Neural cell (in vitro differentiated cells): ENCODE measurements around the gene CCNI2. TPM values are rescaled to one million over a fixed set of nuclear protein-coding genes. Genes with fewer than 3 reads are reported as not detected.

Source experiments
- H2AFZ ChIP-seq: fragments of 200-600, 300-800 bp; sonication (generic), shearing (Covaris generic); 2 replicates; pipeline ENCODE4 v1.6.0; 2014; ENCODE audit warnings: low read depth, mild to moderate bottlenecking, antibody characterized with exemption, low read length, moderate library complexity
- H3F3A ChIP-seq: fragments of 200-600 bp; shearing (Covaris generic); 2 replicates; pipeline ENCODE4 v1.6.1; 2016; ENCODE audit warnings: mild to moderate bottlenecking, moderate library complexity, mixed read lengths, antibody characterized with exemption, low read length; ENCODE audit not compliant: insufficient read depth, poor library complexity, severe bottlenecking
- H3K27ac ChIP-seq: fragments of 200-600, 300-800 bp; sonication (generic), shearing (Covaris generic); 2 replicates; pipeline ENCODE4 v1.5.1; 2014; ENCODE audit warnings: mild to moderate bottlenecking, low read length, moderate library complexity
- H3K27me3 ChIP-seq: fragments of 300-800, 200-600 bp; sonication (generic), shearing (Covaris generic); 2 replicates; pipeline ENCODE4 v1.6.0; 2014; ENCODE audit warnings: mild to moderate bottlenecking, low read depth, low read length, moderate library complexity; ENCODE audit not compliant: insufficient read depth
- H3K36me3 ChIP-seq: fragments of 300-800, 200-600 bp; sonication (generic), shearing (Covaris generic); 2 replicates; pipeline ENCODE4 v1.5.1; 2014; ENCODE audit warnings: mild to moderate bottlenecking, antibody characterized with exemption, low read length, moderate library complexity; ENCODE audit not compliant: insufficient read depth
- H3K4me2 ChIP-seq: fragments of 300-800, 200-600 bp; sonication (generic), shearing (Covaris generic); 2 replicates; pipeline ENCODE4 v1.6.0; 2014; ENCODE audit warnings: mild to moderate bottlenecking, low read length
- H3K4me3 ChIP-seq: fragments of 300-800, 200-600 bp; sonication (generic), shearing (Covaris generic); 2 replicates; pipeline ENCODE4 v1.5.1; 2014; ENCODE audit warnings: mild to moderate bottlenecking, low read length, moderate library complexity
- H3K79me2 ChIP-seq: fragments of 200-600 bp; shearing (Covaris generic); replicated peaks from 2 replicates; pipeline ENCODE4 v1.6.0; 2014; ENCODE audit warnings: mild to moderate bottlenecking, low read length, moderate library complexity; ENCODE audit not compliant: insufficient read depth
- H3K9ac ChIP-seq: fragments of 300-800, 200-600 bp; sonication (generic), shearing (Covaris generic); 2 replicates; pipeline ENCODE4 v1.6.1; 2016; ENCODE audit warnings: mild to moderate bottlenecking, low read length, mixed read lengths
- H3K9me2 ChIP-seq: fragments of 200-600 bp; shearing (Covaris generic); 2 replicates; pipeline ENCODE4 v1.6.1; 2016; ENCODE audit warnings: mild to moderate bottlenecking, low read length, mixed read lengths; ENCODE audit not compliant: insufficient read depth
- H3K9me3 ChIP-seq: fragments of 200-600, 300-800 bp; sonication (generic), shearing (Covaris generic); 2 replicates; pipeline ENCODE4 v1.6.1; 2016; ENCODE audit warnings: mild to moderate bottlenecking, mixed run types, low read length, moderate library complexity, mixed read lengths
- H4K20me1 ChIP-seq: fragments of 200-600 bp; shearing (Covaris generic); 2 replicates; pipeline ENCODE4 v1.6.1; 2016; ENCODE audit warnings: mild to moderate bottlenecking, mixed run types; ENCODE audit not compliant: insufficient read depth
- CTCF ChIP-seq: fragments of 450-650 bp; IDR thresholded peaks from 2 replicates; pipeline ENCODE4 v1.5.1; 2014; ENCODE audit warnings: antibody characterized with exemption, mild to moderate bottlenecking, moderate library complexity; ENCODE audit not compliant: poor library complexity, severe bottlenecking
- EP300 ChIP-seq: fragments of 450-650 bp; conservative IDR thresholded peaks from 2 replicates; pipeline ENCODE4 v1.6.1; 2014; ENCODE audit warnings: antibody characterized with exemption, mild to moderate bottlenecking, moderate library complexity; ENCODE audit not compliant: poor library complexity, severe bottlenecking
- EZH2 ChIP-seq: fragments of 200-600, 300-800 bp; shearing (Covaris generic), sonication (generic); IDR thresholded peaks from 2 replicates; pipeline ENCODE4 v1.6.1; 2014; ENCODE audit warnings: antibody characterized with exemption, low read length, borderline replicate concordance, mild to moderate bottlenecking; ENCODE audit not compliant: insufficient read depth, poor library complexity, severe bottlenecking
- MXI1 ChIP-seq: fragments of 450-650 bp; conservative IDR thresholded peaks from 2 replicates; pipeline ENCODE4 v1.6.1; 2014; ENCODE audit warnings: antibody characterized with exemption, mild to moderate bottlenecking; ENCODE audit not compliant: poor library complexity, severe bottlenecking
- POLR2AphosphoS5 ChIP-seq: IDR thresholded peaks from 2 replicates; pipeline ENCODE4 v1.6.1; 2012
- RAD21 ChIP-seq: fragments of 450-650 bp; conservative IDR thresholded peaks from 2 replicates; pipeline ENCODE4 v1.6.1; 2014; ENCODE audit warnings: antibody characterized with exemption, mild to moderate bottlenecking, moderate library complexity
- REST ChIP-seq: IDR thresholded peaks from 2 replicates; pipeline ENCODE4 v1.6.1; 2012; ENCODE audit warnings: borderline replicate concordance
- SMC3 ChIP-seq: fragments of 450-650 bp; conservative IDR thresholded peaks from 2 replicates; pipeline ENCODE4 v1.6.1; 2014; ENCODE audit warnings: antibody characterized with exemption, mild to moderate bottlenecking, moderate library complexity; ENCODE audit not compliant: poor library complexity
- TAF1 ChIP-seq: IDR thresholded peaks from 2 replicates; pipeline ENCODE4 v1.6.1; 2012; ENCODE audit warnings: low read depth
- polyA plus RNA-seq: library from polyadenylated mRNA; depleted of rRNA; stranded (reverse); fragments of >200 nt; gene quantifications from 2 replicates; pipeline ENCODE4 v1.2.3, GENCODE V29; 2014

CCNI2 gene
- polyA plus RNA-seq, 1 donor from 2014 or later = not detected

GRCh38 chr5:132739232-132739631, 8.0 kb upstream of the CCNI2 start:
- Histone ChIP-seq H3K9me3 (no peaks in the 10 kb centered on the region), H3K79me2 (peaks cover 27% of the 10 kb centered on the region), H2AFZ (no peak overlapping the region), H3K9ac (no peak overlapping the region), H3K27me3 (no peaks in the 10 kb centered on the region), H3K27ac (no peak overlapping the region), H3K4me2 (no peak overlapping the region), H3K9me2 (no peaks in the 10 kb centered on the region), H4K20me1 (no peaks in the 10 kb centered on the region), H3F3A (no peaks in the 10 kb centered on the region), H3K4me3 (no peak overlapping the region), H3K36me3 (no peaks in the 10 kb centered on the region)
- TF ChIP-seq EZH2 (no peak), SMC3 (no peak), EP300 (no peak), RAD21 (no peak), MXI1 (no peak), TAF1 (no peak), CTCF (no peak), POLR2AphosphoS5 (no peak), REST (no peak)

GRCh38 chr5:132742158-132742557, 5.1 kb upstream of the CCNI2 start:
- Histone ChIP-seq H3K27me3 (peaks cover 23% of the 10 kb centered on the region), H3K4me2 (no peak overlapping the region), H3K27ac (no peak overlapping the region), H2AFZ (no peak overlapping the region), H4K20me1 (no peaks in the 10 kb centered on the region), H3K9me2 (no peaks in the 10 kb centered on the region), H3K9me3 (no peaks in the 10 kb centered on the region), H3K79me2 (no peaks in the 10 kb centered on the region), H3K36me3 (no peaks in the 10 kb centered on the region), H3F3A (no peaks in the 10 kb centered on the region), H3K4me3 (no peak overlapping the region), H3K9ac (no peak overlapping the region)
- TF ChIP-seq RAD21 (no peak), EZH2 (no peak), MXI1 (no peak), CTCF (no peak), REST (no peak), POLR2AphosphoS5 (no peak), EP300 (no peak), TAF1 (no peak), SMC3 (no peak)
